ENCODE data around the gene KDM6A.

DNA sequence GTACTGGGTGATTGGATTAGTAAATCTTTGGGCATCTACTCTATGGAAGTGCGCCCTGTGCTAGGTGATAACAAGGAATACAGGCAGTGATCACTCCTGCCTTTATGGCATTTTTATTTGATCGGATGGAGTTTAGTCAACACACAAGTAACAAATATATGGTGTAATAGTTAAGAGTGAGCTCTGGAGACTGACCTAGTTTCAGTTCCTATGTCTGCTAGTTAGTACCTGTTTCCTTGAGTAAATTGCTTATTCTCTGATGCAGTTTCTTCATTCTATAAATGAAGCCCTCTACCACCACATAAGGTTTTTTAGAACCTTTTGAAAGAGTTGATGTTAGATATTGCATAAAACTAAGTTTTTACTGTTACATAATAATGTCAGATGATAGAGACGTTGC is 134.6 kb downstream of the KDM6A start:
- TF ChIP-seq SNAI2 (CRISPR knock-in tag; IDR thresholded peaks at IDR 0.05) (no peak), TCF4 (CRISPR knock-in tag; IDR thresholded peaks at IDR 0.05; ENCODE audit: borderline replicate concordance) (no peak), ESRRG (CRISPR knock-in tag; IDR thresholded peaks at IDR 0.05) (no peak), ISL1 (CRISPR knock-in tag; IDR thresholded peaks at IDR 0.05) (no peak), RARB (CRISPR knock-in tag; IDR thresholded peaks at IDR 0.05) (no peak), ZNF70 (CRISPR knock-in tag; IDR thresholded peaks at IDR 0.05) (no peak), CSDC2 (CRISPR knock-in tag; IDR thresholded peaks at IDR 0.05) (no peak), ZFP30 (CRISPR knock-in tag; IDR thresholded peaks at IDR 0.05) (no peak), ZFP3 (CRISPR knock-in tag; IDR thresholded peaks at IDR 0.05) (no peak), ZC3H10 (CRISPR knock-in tag; IDR thresholded peaks at IDR 0.05) (no peak)
- TF ChIP-seq, protein P1, sequence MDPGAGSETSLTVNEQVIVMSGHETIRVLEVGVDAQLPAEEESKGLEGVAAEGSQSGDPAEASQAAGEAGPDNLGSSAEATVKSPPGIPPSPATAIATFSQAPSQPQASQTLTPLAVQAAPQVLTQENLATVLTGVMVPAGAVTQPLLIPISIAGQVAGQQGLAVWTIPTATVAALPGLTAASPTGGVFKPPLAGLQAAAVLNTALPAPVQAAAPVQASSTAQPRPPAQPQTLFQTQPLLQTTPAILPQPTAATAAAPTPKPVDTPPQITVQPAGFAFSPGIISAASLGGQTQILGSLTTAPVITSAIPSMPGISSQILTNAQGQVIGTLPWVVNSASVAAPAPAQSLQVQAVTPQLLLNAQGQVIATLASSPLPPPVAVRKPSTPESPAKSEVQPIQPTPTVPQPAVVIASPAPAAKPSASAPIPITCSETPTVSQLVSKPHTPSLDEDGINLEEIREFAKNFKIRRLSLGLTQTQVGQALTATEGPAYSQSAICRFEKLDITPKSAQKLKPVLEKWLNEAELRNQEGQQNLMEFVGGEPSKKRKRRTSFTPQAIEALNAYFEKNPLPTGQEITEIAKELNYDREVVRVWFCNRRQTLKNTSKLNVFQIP (CRISPR knock-in tag; IDR thresholded peaks at IDR 0.05; ENCODE audit: borderline replicate concordance, low read depth): no peak
- TF ChIP-seq, protein P2, sequence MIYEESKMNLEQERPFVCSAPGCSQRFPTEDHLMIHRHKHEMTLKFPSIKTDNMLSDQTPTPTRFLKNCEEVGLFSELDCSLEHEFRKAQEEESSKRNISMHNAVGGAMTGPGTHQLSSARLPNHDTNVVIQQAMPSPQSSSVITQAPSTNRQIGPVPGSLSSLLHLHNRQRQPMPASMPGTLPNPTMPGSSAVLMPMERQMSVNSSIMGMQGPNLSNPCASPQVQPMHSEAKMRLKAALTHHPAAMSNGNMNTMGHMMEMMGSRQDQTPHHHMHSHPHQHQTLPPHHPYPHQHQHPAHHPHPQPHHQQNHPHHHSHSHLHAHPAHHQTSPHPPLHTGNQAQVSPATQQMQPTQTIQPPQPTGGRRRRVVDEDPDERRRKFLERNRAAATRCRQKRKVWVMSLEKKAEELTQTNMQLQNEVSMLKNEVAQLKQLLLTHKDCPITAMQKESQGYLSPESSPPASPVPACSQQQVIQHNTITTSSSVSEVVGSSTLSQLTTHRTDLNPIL (CRISPR knock-in tag; IDR thresholded peaks at IDR 0.05; ENCODE audit: low read depth): no peak
- TF ChIP-seq, protein P3, sequence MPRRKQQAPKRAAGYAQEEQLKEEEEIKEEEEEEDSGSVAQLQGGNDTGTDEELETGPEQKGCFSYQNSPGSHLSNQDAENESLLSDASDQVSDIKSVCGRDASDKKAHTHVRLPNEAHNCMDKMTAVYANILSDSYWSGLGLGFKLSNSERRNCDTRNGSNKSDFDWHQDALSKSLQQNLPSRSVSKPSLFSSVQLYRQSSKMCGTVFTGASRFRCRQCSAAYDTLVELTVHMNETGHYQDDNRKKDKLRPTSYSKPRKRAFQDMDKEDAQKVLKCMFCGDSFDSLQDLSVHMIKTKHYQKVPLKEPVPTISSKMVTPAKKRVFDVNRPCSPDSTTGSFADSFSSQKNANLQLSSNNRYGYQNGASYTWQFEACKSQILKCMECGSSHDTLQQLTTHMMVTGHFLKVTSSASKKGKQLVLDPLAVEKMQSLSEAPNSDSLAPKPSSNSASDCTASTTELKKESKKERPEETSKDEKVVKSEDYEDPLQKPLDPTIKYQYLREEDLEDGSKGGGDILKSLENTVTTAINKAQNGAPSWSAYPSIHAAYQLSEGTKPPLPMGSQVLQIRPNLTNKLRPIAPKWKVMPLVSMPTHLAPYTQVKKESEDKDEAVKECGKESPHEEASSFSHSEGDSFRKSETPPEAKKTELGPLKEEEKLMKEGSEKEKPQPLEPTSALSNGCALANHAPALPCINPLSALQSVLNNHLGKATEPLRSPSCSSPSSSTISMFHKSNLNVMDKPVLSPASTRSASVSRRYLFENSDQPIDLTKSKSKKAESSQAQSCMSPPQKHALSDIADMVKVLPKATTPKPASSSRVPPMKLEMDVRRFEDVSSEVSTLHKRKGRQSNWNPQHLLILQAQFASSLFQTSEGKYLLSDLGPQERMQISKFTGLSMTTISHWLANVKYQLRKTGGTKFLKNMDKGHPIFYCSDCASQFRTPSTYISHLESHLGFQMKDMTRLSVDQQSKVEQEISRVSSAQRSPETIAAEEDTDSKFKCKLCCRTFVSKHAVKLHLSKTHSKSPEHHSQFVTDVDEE (CRISPR knock-in tag; IDR thresholded peaks at IDR 0.05): no peak

All from SK-N-SH treated with all-trans-retinoic acid at 6 μM for 48 hours (cell line).